Measurements from ENCODE around the gene P3H4.

- no peak for TF ChIP-seq NR2C1 (IDR thresholded peaks at IDR 0.05)
- no peak for TF ChIP-seq CTCF (IDR thresholded peaks at IDR 0.05 in 2 of 3, conservative IDR thresholded peaks at IDR 0.05 in 1 of 3; ENCODE audit: control insufficient read depth in 2 of 3, extremely low read depth in 1 of 3, insufficient read depth in 1 of 3, low read depth in 3 of 3, low read length in 3 of 3)
- no peak for TF ChIP-seq GABPA (IDR thresholded peaks at IDR 0.05; ENCODE audit: low read depth)
- no peak for TF ChIP-seq SP1 (IDR thresholded peaks at IDR 0.05; ENCODE audit: low read depth, low read length)
- no peak for TF ChIP-seq ZNF592 (IDR thresholded peaks at IDR 0.05)
- no peak for TF ChIP-seq POLR2AphosphoS5 (IDR thresholded peaks at IDR 0.05; ENCODE audit: low read length)
- TF ChIP-seq BHLHE40 (IDR thresholded peaks at IDR 0.05; ENCODE audit: borderline replicate concordance in 1 of 2, low read depth in 2 of 2, low read length in 1 of 2) = no peak
- TF ChIP-seq, protein P1, sequence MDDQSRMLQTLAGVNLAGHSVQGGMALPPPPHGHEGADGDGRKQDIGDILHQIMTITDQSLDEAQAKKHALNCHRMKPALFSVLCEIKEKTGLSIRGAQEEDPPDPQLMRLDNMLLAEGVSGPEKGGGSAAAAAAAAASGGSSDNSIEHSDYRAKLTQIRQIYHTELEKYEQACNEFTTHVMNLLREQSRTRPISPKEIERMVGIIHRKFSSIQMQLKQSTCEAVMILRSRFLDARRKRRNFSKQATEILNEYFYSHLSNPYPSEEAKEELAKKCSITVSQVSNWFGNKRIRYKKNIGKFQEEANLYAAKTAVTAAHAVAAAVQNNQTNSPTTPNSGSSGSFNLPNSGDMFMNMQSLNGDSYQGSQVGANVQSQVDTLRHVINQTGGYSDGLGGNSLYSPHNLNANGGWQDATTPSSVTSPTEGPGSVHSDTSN (IDR thresholded peaks at IDR 0.05; ENCODE audit: insufficient replicate concordance, low read depth, low read length) = no peak
- TF ChIP-seq, protein P2, sequence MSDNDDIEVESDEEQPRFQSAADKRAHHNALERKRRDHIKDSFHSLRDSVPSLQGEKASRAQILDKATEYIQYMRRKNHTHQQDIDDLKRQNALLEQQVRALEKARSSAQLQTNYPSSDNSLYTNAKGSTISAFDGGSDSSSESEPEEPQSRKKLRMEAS (IDR thresholded peaks at IDR 0.05; ENCODE audit: low read depth, low read length) = no peak
- no peak for TF ChIP-seq ATF3 (IDR thresholded peaks at IDR 0.05; ENCODE audit: borderline replicate concordance, extremely low read depth, low read depth, low read length)
- TF ChIP-seq YY1 (IDR thresholded peaks at IDR 0.05; ENCODE audit: low read depth, low read length) = no peak
- no peak for TF ChIP-seq MTA2 (IDR thresholded peaks at IDR 0.05; ENCODE audit: low read depth)
- TF ChIP-seq TCF7 (IDR thresholded peaks at IDR 0.05; ENCODE audit: borderline replicate concordance) = no peak
Measured at GRCh38 chr17:41813152-41813680, 1.5 kb upstream of the P3H4 start.

All from GM12878 (cell line).